ENCODE results near the gene ADGRD1.

ADGRD1 gene

DNA sequence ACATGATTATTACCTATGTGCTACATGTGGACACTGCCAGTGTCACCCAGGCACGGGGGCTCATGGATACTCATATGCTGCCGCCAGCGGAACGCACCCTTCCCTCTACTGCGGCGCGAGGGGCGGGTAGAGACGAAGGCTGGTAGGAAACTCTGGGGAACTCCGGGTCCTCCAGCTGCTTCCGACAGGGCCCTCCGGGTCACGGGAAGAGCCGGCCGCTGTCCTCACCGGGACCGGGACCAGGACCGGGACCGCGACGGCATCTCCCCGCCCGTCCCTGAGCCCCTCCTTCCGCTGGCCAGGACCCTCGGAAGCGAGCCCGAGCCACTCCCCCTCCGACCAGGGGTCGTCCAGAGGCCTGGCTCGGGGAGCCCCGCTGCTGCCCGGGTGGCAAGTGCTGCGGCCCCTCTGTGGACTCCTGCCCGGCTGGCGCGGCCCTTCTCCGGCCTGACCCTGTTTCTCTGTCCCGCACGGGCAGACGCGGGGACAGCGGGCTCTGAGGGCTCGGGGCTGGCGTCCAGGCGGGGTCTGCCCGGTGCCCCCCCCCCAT is 209.6 kb downstream of the ADGRD1 start:
- Mint-ChIP-seq H3K4me3 (no peak overlapping the region), H3K4me1 (no peaks in the 10 kb centered on the region), H3K27ac (no peak overlapping the region), H3K36me3 (no peaks in the 10 kb centered on the region), H3K27me3 (peaks cover 7% of the 10 kb centered on the region), H3K9me3 (no peaks in the 10 kb centered on the region)
- CTCF ChIA-PET: no interaction called here
- DNase-seq: no peak

DNA sequence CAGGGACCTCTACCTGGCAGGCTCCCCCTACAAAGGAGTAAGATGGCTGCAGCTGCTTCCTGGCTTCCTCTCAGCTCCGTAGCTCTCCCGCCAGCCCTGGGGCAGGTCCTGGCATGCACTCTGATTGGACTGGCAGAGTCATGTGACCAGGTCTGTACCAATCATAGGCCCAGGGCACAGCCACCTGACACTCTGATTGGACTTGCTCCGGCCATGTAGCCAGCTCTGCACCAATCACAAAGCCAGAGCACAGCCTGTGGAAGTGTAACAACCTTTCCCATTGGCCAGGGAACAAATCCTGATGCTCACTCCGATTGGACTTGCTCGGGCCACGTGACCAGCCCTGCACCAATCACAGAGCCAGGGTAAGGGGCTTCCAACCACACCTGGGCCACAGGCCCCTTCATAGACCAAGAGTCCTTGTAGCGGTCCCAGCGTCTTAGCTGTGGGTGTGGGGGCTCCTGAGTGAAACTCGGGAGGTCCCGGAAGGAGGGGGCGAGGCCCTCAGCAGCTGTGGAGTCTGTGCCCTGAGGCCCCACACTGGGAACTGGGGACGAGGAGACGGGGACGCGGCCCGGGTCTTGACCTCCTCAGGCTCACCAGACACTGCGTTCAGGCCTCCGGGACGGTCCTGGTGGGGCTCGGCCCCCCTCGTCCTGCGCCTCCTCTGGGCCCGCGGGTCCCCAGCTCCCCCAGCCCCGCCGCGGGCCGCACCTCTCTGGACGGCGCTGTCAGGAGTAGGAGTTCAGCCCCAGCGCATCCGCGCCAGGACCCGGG is 210.6 kb downstream of the ADGRD1 start:
- H3K9me3 Mint-ChIP-seq: no peaks in the 10 kb centered on the region
- no peaks in the 10 kb centered on the region for H3K36me3 Mint-ChIP-seq
- H3K27ac Mint-ChIP-seq: no peak overlapping the region
- H3K4me1 Mint-ChIP-seq: no peaks in the 10 kb centered on the region
- H3K27me3 Mint-ChIP-seq: peaks cover 7% of the 10 kb centered on the region
- CTCF ChIA-PET: no interaction called here
- DNase-seq: no peak
- no peak overlapping the region for H3K4me3 Mint-ChIP-seq

DNA sequence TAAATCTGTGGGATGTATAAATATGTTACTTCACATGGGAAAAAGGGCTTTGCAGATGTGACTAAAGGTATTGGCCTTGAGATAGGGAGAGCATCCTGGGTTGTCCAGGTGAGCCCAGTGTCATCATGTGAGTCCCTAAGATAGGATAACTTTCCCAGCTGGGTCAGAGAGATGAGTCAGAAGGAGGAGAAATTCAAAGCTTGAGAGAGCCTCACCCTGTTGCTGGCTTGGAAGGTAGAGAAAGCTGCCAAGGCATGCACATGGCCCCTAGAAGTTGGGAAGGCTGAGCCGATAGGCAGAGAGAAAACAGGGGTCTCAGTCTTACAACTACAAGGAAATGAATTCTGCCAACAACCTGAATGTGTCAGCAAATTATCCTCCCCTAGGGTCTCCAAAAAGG is 213.0 kb downstream of the ADGRD1 start:
- CTCF ChIA-PET: no interaction called here
- H3K36me3 Mint-ChIP-seq: no peaks in the 10 kb centered on the region
- peaks cover 7% of the 10 kb centered on the region for H3K27me3 Mint-ChIP-seq
- H3K9me3 Mint-ChIP-seq: no peaks in the 10 kb centered on the region
- no peak for DNase-seq
- H3K4me1 Mint-ChIP-seq: no peaks in the 10 kb centered on the region
- no peak overlapping the region for H3K4me3 Mint-ChIP-seq
- H3K27ac Mint-ChIP-seq: no peak overlapping the region

DNA sequence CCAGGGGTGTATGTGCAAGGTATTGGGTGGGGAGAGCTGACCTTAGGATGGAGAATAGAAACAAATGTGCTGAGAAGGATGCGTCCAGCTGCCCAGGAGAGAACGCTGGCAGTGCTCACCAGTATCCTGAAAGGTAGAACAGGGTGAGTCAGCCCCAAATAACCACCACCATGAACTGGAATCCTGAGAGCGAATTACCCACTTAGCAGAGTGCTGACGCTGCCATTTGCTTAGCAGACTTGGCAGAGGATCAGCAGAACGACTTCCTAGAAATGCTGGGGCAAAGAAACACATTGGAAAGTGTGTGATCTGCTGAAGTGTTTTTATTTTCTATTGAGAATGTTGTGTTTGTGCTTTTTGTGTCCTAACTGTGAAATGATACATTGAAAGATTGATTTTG is 213.6 kb downstream of the ADGRD1 start:
- no peaks in the 10 kb centered on the region for H3K9me3 Mint-ChIP-seq
- peaks cover 7% of the 10 kb centered on the region for H3K27me3 Mint-ChIP-seq
- no peaks in the 10 kb centered on the region for H3K4me1 Mint-ChIP-seq
- no peak for DNase-seq
- H3K27ac Mint-ChIP-seq: no peak overlapping the region
- CTCF ChIA-PET: no interaction called here
- H3K36me3 Mint-ChIP-seq: no peaks in the 10 kb centered on the region
- H3K4me3 Mint-ChIP-seq: no peak overlapping the region

DNA sequence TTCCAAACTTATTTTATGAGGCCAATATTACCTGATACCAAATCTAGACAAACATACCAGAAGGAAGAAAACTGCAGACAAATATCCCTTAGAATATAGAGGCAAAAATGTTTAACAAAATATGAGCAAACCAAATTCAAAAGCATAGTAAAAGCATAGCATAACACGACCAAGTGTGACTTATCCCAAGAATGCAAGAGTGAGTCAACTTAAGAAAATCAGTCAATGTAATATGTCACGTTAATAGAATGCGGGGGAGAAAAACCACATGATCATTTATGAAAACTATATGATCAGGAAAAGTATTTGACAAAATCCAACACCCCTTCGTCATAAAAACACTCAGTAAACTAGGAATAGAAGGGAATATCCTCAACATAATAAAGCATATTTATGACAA is 217.3 kb downstream of the ADGRD1 start:
- Mint-ChIP-seq H3K27me3 (no peaks in the 10 kb centered on the region), H3K4me3 (no peak overlapping the region), H3K27ac (no peak overlapping the region), H3K9me3 (peaks cover 10% of the 10 kb centered on the region), H3K36me3 (no peaks in the 10 kb centered on the region), H3K4me1 (no peaks in the 10 kb centered on the region)
- no peak for DNase-seq
- CTCF ChIA-PET: no interaction called here

DNA sequence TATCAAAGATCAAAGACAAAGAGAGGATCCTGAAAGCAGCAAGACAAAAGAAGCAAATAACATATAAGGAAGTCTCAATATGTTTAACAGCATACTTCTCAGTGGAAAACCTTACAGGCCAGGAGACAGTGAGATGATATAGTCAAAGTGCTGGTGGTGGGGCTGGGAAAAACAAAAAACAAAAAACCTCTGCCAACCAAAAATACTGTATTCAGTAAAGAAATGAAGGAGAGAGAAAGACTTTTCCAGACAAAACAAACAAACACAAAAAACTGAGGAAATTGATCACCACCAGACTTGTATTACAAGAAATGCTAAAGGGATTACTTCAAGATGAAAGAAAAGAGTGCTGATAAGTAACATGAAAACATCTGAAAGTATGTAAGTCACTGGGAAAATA is 221.2 kb downstream of the ADGRD1 start:
- DNase-seq: no peak
- no peaks in the 10 kb centered on the region for H3K36me3 Mint-ChIP-seq
- peaks cover 8% of the 10 kb centered on the region for H3K27me3 Mint-ChIP-seq
- H3K4me3 Mint-ChIP-seq: no peak overlapping the region
- no peak overlapping the region for H3K27ac Mint-ChIP-seq
- CTCF ChIA-PET: no interaction called here
- peaks cover 10% of the 10 kb centered on the region for H3K9me3 Mint-ChIP-seq
- no peaks in the 10 kb centered on the region for H3K4me1 Mint-ChIP-seq

DNA sequence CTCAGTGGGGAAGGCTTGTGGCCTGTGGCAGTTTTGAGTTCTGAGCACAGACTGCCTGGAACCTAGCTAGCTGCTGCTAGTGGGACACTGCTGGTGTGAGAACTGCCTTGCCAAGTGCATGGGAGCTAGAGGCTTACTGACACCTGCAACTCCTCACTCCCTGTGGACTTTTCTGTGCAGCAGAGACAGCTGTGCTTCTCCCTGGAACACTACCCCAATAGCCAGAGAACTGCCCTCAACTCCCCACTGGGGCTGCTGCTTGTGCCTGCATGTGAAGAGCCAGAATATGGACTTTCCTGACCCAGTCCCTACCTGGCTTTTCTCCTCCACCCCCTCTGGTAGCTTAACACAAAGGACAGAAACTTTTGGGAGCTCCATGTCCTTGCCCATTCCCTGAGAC is 222.6 kb downstream of the ADGRD1 start:
- H3K27ac Mint-ChIP-seq: no peak overlapping the region
- H3K4me3 Mint-ChIP-seq: no peak overlapping the region
- peaks cover 8% of the 10 kb centered on the region for H3K27me3 Mint-ChIP-seq
- no peaks in the 10 kb centered on the region for H3K4me1 Mint-ChIP-seq
- no peaks in the 10 kb centered on the region for H3K36me3 Mint-ChIP-seq
- peaks cover 10% of the 10 kb centered on the region for H3K9me3 Mint-ChIP-seq
- DNase-seq: no peak
- CTCF ChIA-PET: no interaction called here

DNA sequence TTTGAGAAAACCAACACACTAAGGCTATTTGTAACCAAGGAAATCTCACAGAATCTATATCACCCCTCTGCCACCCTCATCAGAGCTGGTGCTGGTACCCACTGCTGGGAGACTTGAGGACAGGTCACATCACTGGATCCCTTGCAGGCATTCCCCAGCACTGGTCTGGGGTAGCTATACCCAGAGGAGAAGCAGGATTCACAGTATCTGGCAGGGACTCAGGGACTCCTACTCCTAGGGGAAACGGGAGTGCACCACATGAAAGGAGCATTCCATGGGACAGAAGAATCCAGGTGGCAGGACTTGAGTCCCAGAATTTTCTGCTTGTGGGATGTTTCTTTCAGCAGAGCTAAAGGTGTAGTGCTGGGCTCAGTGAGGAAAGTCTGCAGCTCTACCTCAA is 223.2 kb downstream of the ADGRD1 start:
- Mint-ChIP-seq H3K36me3 (no peaks in the 10 kb centered on the region), H3K4me1 (no peaks in the 10 kb centered on the region), H3K9me3 (peaks cover 10% of the 10 kb centered on the region), H3K27me3 (peaks cover 8% of the 10 kb centered on the region), H3K4me3 (no peak overlapping the region), H3K27ac (no peak overlapping the region)
- DNase-seq: no peak
- CTCF ChIA-PET: no interaction called here

DNA sequence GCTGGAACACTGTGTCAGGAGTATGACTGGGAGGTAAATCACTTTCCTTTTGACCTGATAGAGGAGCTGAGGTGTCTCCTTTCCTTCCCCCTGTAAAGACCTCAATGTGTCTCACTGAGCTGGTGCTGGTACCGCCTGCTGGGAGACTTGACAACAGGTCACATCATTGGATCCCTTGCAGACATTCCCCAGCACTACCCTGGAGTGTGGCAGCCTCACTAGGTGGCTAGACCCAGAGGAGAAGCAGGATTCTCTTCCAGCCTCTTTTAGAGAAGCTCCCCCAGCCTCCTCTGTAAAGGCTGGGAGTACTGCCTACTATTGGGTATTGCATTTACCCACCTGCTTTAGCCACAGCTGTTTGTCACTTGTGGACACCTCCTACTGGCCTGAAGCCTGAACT is 223.9 kb downstream of the ADGRD1 start:
- Mint-ChIP-seq H3K4me3 (no peak overlapping the region), H3K27ac (no peak overlapping the region), H3K36me3 (no peaks in the 10 kb centered on the region), H3K4me1 (no peaks in the 10 kb centered on the region), H3K27me3 (peaks cover 8% of the 10 kb centered on the region), H3K9me3 (peaks cover 10% of the 10 kb centered on the region)
- CTCF ChIA-PET: no interaction called here
- no peak for DNase-seq

DNA sequence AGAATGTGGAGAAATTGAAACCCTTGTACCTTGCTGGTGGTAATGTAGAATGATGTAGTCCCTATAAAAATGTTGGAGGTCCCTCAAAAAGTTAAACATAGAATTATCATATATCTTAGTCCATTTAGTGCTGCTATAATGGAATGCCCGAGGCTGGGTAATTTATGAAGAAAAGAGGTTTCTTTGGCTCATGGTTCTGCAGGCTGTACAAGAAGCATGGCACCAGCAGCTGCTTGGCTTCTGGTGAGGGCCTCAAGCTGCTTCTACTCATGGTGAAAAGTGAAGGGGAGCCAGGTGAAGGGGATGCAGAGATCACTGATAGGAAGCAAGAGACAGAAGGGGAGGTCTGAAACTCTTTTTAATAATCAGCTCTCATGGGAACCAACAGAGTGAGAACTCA is 233.9 kb downstream of the ADGRD1 start:
- H3K4me3 Mint-ChIP-seq: no peak overlapping the region
- no peak for DNase-seq
- H3K27me3 Mint-ChIP-seq: peaks cover 4% of the 10 kb centered on the region
- H3K27ac Mint-ChIP-seq: no peak overlapping the region
- H3K4me1 Mint-ChIP-seq: no peaks in the 10 kb centered on the region
- CTCF ChIA-PET: no interaction called here
- H3K9me3 Mint-ChIP-seq: no peaks in the 10 kb centered on the region
- H3K36me3 Mint-ChIP-seq: no peaks in the 10 kb centered on the region

DNA sequence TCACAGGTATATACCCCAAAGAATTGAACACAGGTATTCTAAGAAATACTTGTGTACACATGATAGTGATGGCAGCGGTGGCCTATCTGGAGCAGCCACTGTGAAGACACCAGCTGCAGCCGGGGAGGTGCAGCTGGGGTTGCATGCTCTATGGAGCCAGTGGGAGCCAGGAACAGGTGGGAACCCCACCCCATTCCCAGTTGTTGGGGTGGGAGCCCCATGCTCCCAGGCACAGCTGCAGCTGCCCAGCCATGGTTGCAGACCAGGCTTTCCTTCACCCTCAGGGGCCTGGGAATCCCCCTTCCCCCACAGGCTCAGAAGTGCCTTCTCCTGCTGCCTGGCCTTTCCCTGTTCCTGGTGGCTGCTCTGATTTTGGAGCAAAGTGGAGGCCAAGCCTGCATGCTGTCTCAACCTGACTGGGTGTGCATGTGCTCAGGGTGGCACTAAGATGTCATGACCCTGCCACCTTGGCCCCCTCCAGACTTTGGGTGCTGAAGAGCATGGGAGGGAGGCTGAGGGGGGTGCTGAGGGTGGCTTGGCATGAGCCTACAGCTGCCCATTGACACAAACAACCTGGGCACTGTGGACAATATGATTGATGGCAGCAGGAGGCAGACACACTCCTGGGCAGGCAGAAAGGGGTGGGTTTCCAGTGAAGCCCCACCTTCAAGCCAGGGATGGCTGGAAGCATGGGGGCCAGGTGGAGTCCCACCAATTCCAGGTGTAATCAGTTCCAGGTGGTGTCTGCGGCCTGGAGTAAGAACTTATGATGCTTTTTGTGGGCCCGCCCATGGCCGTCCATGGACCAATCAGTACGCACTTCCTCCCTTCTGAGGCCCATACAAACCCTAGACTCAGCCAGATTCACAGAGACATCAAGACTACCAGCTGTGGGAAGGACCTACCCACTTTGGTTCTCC is 234.7 kb downstream of the ADGRD1 start:
- no peak for DNase-seq
- Mint-ChIP-seq H3K36me3 (no peaks in the 10 kb centered on the region), H3K4me1 (no peaks in the 10 kb centered on the region), H3K4me3 (no peak overlapping the region), H3K27me3 (peaks cover 4% of the 10 kb centered on the region), H3K27ac (no peak overlapping the region), H3K9me3 (no peaks in the 10 kb centered on the region)
- CTCF ChIA-PET: no interaction called here

DNA sequence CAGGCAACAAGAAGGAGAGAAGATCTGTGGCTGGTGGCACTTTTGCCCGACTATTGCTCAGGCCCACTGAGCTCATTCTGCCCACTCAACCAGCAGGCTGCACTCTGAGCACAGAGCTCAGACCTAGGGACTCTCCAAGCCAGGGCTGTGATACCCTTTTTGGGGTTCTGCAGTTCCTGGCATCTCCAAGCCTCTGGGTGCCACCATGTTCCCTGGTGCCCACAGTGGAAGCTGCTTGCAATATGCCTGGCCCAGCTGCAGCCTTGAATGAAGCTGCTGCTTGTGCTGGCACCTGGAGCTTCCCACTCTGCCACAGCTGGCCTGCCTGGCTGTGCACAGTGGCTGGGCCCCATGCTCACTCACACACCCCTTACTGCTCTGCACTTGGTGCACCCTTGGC is 236.1 kb downstream of the ADGRD1 start:
- Mint-ChIP-seq H3K4me3 (no peak overlapping the region), H3K27ac (no peak overlapping the region), H3K27me3 (peaks cover 9% of the 10 kb centered on the region), H3K36me3 (no peaks in the 10 kb centered on the region), H3K4me1 (no peaks in the 10 kb centered on the region), H3K9me3 (no peaks in the 10 kb centered on the region)
- no peak for DNase-seq
- CTCF ChIA-PET: no interaction called here

DNA sequence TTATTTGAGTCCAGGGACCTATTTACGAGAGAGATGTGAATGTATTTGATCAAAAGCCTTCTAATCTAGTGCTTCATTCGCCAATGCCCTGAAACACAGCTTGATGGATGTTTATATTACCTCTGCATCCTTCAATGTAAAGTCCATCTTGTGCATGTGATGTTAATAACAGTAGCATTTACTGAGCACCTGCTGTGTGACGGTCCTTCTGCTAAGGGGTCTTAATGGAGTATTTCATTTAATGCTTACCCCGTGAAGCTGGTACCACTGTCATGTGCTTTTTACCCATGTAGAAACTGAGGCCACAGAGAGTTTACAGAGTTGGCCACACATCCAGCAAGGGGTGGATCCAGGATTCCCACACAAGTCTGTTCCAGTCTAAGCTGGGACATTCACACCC is 237.3 kb downstream of the ADGRD1 start:
- no peaks in the 10 kb centered on the region for H3K4me1 Mint-ChIP-seq
- H3K27me3 Mint-ChIP-seq: peaks cover 9% of the 10 kb centered on the region
- H3K4me3 Mint-ChIP-seq: no peak overlapping the region
- CTCF ChIA-PET: no interaction called here
- no peak overlapping the region for H3K27ac Mint-ChIP-seq
- DNase-seq: no peak
- no peaks in the 10 kb centered on the region for H3K36me3 Mint-ChIP-seq
- H3K9me3 Mint-ChIP-seq: no peaks in the 10 kb centered on the region
